Stimulated activated CD4-positive, alpha-beta T cell treated with anti-CD3 and anti-CD28 coated beads, Interleukin-4, amount 100 ng/mL, for 4 hours (primary cell): ENCODE results near the gene RHOV.

ENCODE experiments used
- DNase-seq, 2 experiments: peaks; one replicate each; pipeline ENCODE4 v3.0.0-alpha.2; 2020

Gene RHOV, protein sequence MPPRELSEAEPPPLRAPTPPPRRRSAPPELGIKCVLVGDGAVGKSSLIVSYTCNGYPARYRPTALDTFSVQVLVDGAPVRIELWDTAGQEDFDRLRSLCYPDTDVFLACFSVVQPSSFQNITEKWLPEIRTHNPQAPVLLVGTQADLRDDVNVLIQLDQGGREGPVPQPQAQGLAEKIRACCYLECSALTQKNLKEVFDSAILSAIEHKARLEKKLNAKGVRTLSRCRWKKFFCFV

DNA sequence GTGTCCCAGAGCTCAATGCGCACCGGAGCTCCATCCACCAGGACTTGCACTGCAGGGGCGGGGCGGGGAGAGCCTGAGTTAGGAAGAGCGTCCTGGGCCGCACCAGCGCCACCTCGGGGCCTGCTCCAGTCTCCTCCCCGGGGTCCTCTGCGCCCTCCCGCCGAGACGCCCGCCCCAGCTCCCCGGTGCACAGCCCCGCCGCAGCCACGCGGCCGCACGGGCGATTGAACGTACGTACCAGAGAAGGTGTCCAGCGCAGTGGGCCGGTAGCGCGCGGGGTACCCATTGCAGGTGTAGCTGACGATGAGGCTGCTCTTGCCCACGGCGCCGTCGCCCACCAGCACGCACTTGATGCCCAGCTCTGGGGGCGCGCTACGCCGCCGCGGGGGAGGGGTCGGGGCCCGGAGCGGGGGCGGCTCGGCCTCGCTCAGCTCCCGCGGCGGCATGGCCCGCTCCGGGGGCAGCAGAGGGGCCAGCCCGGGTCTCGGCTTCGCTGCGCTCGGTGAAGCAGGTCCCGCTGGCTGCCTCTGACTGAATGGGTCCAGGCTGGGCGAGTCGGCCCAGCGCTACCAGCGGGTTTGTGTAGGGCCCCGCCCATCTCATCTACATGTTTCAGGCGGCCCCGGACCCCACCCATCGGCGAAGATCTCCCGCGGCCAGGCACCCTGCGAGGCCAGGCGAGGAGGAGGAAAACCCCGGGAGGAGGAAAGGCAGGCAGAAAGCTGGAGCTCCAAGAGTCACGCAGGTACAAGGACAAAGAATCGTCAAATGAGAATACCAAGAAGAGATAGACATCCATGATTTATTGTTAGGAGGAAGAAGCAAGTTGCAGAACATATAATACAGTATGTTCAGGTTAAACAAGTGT, at the start of gene RHOV:
Gene RHOV, minus strand, starts transcription at position 541 of the 868 bp plus-strand sequence. Its CDS starts 95 bp downstream, at position 446.
- DNase-seq = peak; percentile 48 to 52

DNA sequence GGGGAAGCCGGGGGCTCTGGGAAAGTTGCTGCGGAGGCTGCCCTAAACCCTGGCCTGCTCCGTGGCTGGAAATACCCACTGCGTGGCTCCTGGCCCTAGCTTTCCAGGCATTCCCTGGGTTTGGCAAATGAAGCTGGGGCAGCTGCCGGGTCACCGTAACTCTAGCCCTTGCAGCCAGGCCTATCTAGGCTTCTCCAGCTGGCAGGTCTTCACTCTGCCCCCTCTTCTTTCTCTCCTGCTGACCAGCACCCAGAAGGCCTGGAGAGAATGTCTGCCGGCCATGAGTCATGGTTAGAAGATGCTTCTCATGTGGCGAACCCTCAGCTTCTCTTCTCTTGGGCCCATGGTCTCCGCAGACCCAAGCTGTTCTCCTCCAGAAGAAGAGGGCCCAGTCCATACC, 49.5 kb upstream of the RHOV start:
- DNase-seq = no peak

DNA sequence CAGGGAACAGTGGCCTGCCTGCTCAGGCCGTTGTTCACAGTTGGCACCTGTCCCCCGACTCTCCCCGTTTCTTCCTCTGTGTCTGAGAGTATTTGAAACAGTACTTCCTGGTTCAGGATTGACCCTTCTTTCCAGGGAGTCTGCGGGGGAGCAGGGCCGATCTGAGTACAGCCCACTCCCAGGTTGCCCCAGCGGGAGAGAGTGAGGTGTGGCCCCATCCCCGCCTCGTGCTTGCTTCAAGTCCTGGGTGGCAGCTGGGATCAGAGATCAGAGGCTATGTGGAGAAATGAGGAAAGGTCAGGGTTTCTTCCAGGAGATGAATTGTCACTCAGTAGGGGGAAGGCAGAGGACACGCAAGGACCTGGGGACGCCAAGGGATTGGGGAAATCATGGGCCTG, 48.6 kb upstream of the RHOV start:
- no peak for DNase-seq

DNA sequence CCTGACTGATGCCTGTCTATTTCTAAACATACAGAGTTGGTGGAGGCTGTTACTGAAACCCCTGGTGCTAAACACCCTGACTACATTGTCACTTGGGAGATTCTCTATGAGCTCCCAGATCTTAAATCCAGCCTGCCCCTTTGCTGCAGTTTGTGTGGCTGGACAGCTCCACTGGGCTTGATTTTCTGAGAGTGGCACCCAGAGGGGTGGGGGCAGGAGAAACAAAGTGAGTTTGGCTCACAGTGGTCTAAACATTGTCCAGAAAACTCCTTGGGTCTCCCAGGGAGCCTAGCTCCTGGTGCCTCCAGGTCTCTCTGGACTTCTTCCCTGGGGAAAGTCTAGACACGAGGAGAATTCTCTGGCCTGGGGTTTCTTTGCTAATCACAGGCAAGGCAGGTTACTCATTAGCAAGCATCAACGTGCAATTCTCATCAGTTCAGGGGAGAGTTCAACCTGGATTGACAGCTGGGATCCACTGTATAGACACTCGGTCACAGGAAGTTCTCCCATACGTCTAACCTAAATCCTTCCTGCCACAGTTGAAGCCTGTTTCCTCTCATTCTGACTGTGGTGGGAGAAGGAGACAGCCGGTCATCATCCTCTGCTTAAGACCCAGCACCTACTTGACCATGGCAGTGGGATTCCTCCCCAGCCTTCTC, 48.0 kb upstream of the RHOV start:
- DNase-seq = no peak

DNA sequence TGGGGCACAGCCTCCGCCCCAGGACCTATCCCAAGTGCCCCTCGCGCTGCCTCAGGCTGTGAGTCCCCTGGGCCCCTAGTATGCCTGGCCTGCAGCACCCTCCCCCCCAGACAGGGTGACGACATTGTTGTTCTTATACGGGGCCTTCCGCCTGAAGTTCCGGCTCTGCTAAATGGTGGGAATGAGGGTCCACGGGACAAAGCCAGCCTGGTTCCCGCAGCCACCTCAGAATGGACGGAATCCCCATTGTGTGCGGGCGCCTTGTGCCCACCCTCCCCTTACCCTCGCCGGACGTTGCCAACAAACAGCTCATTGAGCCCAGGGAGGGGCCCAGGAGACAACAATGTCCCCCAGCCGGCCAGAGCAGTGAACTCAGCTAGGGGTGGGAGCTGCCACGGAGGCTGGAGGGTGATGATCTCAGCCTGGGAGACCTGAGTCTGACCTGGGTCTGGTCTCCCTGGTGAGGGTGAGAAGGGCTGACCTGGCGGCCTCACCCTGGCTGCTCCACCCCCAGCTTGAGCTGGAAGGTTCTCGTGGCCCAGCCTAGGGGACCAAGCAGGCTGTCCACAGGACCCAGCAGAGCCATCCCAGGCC, 44.9 kb upstream of the RHOV start:
- no peak for DNase-seq

DNA sequence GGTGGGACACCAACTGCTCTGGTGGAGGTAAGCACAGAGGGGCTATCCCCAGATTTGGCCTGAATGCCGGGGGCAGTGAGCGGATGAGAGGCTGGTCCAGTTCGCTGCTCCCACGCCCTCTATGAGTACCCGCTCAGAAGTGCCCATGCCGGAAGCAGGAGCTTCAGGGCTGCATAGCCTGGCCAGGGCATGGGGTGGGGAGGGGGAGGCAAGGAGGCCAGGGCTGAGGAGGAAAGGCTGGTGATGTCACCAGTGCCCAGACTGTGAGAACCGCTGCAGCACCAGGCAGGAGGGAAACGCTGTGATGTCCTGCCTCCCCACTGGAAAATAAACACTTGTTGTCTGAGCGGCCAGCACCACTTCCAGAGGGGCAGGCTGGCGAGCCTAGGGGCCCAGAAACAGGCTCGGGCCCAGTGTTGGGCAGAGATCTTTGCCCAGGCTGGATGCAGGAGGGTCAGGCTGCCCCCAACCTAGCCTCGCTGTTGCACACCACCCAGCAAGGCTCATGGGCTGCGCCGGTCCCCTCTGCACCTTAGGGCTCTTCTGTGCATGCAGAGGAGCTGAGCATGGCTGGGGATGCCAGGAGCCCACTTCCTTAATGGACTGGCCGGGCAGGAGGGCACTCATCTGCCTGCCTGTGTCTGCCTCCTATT, 44.2 kb upstream of the RHOV start:
- no peak for DNase-seq

DNA sequence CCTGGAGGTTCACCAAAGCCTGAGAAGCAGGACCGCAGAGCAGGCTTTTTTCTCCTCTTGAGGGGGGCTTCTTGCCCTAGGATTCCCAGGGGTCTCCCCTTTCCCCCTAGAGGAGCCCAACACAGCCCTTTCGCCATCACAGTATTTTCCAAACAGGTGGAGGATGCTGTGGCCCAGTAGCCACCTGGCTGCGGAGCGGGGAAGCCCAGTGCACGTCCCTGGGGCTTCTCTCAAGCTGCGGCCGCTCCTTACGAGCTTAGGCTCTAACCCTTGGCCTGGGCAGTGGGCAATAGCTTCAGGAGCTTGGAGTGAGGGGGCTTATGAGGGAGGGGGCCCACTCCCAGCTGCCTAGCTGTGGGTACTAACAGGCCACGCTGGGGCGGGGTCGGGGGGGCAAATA, 43.6 kb upstream of the RHOV start:
- no peak for DNase-seq

DNA sequence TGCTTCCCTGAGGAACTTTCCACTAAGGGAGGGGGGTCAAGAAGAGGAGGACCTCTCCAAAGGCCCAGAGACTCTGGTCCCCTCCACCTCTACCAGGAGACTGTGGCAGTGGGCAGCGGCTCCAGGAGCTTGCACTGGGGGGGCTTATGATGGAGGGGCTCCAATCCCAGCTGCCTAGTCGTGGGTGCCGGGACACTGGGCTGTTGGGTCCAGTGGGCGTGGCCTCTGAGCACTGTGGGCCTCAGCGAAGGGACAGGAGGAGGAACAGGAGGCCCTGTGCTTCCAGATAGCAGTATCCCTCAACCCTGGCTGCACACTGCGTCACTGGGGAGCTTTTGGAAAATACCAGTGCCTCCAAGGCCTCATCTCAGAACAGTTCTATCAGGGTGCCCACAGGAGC, 41.6 kb upstream of the RHOV start:
- DNase-seq = no peak

DNA sequence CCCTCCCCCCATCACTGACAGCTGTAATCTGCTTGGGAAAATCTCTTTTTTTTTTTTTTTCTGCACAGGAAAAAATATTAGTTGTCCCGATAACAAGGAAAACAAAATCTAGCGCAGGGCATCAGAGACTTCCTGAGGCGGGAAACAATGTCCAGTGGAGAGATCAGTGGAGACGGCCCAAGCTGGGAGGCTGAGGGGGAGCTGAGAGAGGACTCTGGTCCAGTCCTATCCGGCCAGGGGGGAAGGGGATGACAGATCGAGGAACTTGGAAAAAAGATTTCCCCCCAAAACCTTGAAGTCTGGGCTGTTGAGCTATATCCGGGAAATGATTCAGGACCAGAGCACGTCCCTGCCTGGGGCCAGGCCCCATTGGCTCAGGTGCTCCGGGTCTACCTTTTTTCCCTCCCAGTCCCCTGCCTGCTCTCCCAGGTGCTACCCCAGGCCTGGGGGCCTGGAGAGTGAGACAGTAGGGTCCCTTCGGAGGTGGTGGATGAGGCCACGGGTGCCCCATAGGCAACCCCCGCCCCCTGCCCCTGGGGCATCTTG, 41.2 kb upstream of the RHOV start:
- no peak for DNase-seq

DNA sequence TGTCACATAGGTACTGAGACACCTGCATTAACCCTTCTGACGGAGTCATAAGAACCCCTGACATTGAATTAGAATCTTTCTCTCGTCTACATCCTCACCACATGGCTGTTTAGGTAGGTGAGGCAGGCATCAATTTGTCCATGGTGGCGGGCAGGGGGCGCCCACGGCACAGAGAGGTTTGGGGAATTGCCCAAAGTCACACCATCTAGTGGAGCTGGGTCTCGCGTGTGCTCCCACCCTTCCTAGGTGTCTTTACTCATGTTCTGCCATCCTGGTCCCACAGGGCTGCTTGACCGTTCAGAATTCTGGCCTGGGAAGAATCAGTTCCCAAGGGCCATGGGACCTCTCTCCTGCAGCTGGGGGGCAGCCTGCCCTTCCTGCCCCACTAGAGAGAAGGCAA, 40.5 kb upstream of the RHOV start:
- DNase-seq = no peak

DNA sequence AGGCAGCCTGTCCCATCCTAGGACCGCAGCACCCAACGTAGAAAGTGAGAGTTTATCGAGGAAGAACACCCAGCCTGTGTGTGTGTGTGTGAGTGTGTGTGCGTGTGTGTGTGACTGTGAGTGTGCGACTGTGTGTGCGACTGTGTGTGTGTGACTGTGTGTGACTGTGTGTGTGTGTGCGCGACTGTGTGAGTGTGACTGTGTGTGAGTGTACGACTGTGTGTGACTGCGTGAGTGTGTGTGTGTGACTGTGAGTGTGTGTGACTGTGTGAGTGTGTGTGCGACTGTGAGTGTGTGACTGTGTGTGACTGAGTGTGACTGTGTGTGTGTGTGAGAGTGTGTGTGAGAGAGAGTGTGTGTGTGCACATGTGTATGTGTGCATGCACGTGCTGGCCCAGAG, 40.0 kb upstream of the RHOV start:
- DNase-seq = no peak

DNA sequence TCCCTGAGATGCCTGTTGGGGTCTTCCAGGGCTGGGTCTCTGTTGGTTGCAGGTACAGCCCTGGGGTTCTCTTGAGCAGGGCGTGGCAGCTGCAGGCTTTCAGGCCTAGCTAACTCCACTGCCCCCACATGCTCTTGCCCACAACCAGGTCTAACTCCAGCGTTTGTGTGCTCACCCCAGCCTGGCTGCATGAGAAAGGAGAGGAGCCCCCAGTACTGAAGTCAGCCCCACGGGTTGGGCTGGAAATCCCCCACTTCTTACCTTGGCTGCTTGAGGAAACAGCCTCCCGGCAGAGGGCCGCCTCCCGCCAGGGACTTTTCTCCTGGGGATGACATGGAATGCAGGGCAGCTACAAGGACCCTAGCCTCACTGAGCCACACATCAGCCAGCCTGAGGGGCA, 38.4 kb upstream of the RHOV start:
- DNase-seq = no peak

DNA sequence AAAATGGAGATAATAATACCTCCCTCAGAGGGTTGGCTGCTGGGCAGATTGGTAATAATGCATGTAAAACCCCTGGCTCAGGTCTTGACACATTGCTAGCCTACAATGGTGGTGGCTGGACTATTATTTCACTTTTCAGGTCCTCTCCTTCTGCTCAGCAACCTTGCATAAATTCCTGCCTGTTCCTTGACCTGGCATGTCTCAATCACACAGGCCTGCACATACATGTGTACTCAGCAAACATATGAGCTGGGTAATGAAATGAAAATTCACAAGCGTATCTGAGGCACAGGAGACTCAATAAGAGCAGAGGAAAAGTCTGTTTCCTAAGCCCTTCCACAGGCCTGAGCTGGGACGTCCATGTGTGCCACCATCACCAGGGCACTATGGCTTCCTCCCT, 37.7 kb upstream of the RHOV start:
- no peak for DNase-seq

DNA sequence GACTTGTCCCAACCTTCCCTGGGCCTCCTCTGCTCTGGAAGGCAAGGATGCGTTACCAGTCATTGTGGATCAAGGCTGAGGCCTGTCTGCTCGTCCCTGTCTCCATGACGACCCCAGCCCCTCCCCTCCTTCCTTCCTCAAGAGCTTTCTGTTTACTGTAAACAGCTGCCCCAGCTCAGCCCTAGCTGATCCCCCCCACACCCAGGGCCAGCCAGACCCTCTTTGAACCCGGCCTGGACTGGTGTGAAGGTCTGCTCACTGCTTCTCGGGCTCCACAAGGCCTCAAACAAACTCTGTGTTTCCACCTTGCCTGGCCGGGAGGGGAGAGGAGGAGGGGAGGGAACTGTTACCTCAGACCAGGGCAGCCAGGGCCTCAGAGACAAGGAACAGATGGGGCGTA, 37.1 kb upstream of the RHOV start:
- no peak for DNase-seq

DNA sequence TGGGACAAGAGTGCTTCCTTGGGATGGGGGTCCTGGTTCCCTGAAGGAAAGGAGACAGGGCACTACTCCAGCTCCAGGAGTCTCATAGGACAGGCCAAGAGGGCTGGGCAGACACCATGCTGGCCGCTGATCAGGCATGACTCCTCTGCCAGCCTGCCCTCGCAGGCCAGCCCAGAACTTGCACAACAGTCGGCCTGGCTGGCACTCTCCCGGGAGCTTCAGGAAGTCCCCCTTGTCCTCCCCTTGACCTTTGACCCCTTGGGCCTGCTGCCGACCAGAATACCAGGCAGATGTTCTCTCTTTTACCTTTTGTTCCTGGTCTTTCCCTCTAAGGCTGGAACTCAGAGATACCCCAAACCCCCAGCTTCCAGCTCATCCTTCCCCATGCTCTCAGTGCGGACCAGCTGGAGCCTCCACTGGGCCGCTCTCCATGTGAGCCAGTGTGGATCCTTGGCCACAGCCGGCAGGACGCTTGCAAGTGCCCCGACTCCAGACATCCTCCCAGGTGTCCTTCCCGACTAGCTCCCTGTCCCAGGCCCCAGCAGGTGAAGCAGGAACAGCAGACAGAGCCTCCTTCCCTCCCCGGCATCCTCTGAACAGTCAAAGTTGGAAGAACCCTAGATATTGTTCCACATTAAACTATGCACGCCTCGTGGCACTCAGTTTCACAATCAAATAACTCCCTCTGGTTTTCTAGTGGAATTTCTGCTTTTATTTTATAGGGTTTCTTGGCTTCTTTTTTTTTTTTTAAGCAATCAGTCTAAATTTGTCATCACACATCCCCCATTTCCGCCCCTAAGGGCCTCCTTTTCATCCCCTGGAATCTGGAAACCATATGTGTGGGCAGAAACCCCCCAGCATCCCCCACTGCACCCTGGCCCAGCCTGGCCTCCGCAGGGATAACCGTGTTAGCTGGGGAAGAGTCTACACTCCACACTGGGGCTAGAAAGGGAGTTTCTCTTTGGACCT, 35.9 kb upstream of the RHOV start:
- no peak for DNase-seq

DNA sequence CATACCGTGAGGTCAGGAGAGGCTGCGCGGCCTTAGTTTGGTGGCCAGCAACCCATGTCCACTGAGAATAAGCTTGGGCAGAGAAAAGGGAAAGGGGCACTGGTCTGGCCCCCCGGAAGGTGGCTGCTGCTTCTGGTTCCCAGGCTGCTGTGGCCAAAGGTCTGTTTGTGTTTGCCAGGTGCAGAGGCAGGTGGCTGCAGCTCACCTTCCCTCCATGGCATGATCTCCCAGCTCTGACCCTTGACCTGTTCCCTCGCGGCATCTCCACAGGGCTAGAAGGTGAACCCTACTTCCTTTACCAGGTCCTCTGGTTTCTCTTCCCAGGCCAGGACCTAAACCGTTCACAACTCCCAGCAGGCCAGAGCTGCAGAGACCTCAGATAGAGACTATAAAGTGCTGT, 34.1 kb upstream of the RHOV start:
- DNase-seq = no peak

DNA sequence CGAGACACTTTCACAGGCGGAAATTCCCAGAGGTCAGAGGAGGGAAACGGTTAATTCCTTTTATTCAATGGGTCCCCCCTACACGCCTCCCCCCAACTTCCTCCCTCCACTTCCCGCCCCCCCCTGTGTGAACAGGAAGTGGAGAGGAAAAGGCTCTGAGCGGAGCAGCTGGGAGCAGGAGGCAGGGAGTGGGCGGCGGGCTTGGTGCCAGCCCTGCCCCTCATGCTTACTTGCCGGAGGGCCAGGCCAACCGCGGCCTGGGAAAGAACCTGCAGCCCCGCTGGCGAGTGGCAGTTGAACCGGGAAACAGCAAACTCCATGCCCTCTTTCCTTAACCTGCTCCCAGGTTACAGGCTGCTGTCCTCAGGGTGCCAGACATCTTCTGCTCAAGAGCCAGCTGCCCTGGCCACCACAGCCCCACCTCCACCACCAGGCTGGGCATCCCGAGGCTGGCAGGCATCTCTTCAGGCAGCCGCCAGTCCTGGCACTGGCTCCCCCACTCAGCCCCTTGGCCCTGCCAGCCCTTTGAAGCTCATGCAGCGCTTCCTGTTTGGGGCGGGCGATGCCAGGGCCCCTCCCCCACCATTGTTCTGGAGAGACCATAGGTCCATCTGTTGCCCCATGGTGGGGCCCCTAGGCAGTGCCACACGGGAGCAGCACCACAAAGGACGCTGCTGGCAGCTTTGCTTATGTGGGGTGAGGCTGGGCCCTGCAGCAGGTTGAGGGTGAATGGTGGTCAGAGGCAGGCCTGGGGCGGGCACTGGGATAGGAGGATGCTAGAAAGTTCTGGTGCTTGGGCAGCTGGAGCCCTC, 33.2 kb upstream of the RHOV start:
- peak; percentile 38 to 42 for DNase-seq

DNA sequence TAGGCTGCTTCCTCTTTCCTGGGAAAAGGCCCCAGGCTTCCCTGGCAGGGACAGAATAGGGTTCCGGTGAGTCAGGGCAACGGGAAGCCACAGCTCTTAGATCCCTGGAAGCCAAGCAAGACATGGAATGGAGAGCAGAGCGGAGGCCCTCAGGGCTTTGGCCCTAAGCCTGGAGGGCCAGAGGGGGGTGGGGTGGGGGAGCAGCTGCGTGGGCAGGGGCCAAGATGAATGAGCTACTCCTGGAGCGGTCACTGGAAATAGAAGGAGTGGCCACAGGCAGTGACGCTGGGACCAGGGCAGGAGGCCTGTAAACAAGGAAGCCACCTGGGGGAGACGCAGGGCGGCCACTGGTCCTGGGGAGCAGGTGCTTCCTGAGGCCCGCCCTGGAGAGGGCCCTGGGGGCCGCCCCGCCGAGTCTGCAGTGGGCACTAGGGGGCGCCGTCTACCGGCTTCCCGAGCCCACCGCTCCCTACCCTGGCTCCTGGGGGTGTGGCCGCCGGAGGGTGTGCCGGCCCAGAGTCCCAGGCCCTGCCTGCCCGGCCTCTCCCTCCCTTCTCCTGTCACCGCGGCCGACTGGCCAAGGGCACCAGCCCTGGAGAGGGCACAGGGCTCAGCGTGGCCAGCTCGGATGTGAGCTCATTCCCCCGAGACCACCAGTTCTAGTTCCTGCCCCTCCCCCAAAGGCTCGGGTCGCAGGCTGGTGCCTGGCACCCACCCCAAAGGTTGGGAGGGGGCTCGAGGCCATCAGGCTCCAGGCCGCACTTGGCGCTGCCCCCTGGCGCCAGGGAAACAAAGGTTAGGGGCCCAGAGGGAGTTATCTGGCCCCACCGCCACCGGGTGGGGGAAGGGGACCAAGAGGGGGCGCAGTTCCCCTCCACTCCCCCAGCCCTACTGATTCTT, 32.3 kb upstream of the RHOV start:
- peak; percentile 66 to 76 for DNase-seq

DNA sequence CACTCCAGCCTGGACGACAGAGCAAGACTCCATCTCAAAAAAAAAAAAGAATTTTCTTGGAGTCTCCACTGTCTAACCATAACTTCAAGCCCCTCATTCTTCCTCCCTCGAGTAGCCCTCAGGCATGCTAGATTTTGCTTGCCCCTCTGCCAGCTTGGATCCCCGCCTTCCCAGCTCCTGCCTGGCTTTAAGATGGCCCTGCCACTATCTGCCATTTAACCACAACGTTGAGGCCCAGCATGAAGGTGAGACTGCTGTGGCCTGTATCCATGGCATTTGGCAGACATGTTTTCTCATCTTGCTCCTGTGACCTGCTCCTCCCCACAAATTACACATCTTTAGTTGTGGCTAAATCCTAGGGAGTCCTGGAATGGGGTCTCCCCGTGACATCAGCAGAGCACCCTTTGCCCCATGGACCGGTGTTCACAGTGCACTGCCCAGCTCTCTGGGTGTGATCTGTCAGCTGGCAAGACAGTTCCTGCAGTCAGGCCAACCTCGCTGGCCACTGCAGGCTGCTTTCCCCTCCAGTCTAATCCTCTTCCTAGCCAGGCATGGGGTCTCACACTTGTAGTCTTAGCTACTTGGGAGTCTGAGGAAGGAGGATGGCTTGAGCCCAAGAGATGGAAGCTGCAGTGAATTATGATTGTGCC, 30.6 kb upstream of the RHOV start:
- no peak for DNase-seq
